Retinal pigment epithelial cell (primary cell): Measurements from ENCODE around the gene DEXI.

ENCODE experiments used
- DNase-seq: peaks from one replicate; pipeline ENCODE4 v3.0.0-alpha.2; 2010; ENCODE audit warnings: low read depth
- H3K4me3 ChIP-seq: 2 replicates; pipeline ENCODE4 v1.5.1; 2011; ENCODE audit warnings: mild to moderate bottlenecking, low read length, control low read depth, moderate library complexity
- CTCF ChIP-seq: conservative IDR thresholded peaks from 2 replicates; pipeline ENCODE4 v1.5.1; 2011; ENCODE audit warnings: low read depth, low read length, control low read depth, inconsistent platforms

The DEXI gene

GRCh38 chr16:10923650-10924214, 18.5 kb downstream of the DEXI start:
- no peak for DNase-seq
- no peak overlapping the region for H3K4me3 ChIP-seq
- no peak for TF ChIP-seq CTCF

- no peak for DNase-seq
- no peak for TF ChIP-seq CTCF
- H3K4me3 ChIP-seq, result no peak overlapping the region
Observed at GRCh38 chr16:10923146-10923649, 19.1 kb downstream of the DEXI start.

GRCh38 chr16:10922328-10923145, 19.7 kb downstream of the DEXI start:
- H3K4me3 ChIP-seq, result no peak overlapping the region
- no peak for DNase-seq
- TF ChIP-seq CTCF, result no peak

GRCh38 chr16:10921536-10922327, 20.5 kb downstream of the DEXI start:
- no peak overlapping the region for H3K4me3 ChIP-seq
- DNase-seq, result no peak

GRCh38 chr16:10920726-10921427, 21.4 kb downstream of the DEXI start:
- no peak for DNase-seq

More at GRCh38 chr16:10921536-10922327, 20.5 kb downstream of the DEXI start:
- TF ChIP-seq CTCF, result no peak

More at GRCh38 chr16:10920726-10921427, 21.4 kb downstream of the DEXI start:
- no peak overlapping the region for H3K4me3 ChIP-seq
- no peak for TF ChIP-seq CTCF
